Measurements from ENCODE around the gene ADGRD1.

DNA sequence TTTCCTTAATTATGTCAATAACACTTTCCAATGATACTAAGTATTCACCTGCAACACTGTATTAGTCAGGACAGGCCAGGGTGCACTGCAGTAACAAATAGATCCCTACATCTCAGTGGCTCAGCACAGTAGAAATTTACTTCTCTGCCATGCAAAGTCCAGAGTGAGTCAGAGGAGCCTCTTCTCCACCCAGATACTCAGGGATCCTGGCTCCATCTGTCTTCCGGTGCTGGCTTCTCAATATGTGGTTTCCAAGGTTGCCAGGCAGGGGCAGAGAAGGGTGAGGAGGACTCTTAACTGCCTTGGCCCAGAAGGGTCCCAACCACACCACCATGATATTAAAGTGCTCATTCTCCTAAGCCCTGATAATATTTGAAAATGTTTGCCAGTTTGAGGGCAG is 47.8 kb downstream of the ADGRD1 start:
- TF ChIP-seq, protein P1, sequence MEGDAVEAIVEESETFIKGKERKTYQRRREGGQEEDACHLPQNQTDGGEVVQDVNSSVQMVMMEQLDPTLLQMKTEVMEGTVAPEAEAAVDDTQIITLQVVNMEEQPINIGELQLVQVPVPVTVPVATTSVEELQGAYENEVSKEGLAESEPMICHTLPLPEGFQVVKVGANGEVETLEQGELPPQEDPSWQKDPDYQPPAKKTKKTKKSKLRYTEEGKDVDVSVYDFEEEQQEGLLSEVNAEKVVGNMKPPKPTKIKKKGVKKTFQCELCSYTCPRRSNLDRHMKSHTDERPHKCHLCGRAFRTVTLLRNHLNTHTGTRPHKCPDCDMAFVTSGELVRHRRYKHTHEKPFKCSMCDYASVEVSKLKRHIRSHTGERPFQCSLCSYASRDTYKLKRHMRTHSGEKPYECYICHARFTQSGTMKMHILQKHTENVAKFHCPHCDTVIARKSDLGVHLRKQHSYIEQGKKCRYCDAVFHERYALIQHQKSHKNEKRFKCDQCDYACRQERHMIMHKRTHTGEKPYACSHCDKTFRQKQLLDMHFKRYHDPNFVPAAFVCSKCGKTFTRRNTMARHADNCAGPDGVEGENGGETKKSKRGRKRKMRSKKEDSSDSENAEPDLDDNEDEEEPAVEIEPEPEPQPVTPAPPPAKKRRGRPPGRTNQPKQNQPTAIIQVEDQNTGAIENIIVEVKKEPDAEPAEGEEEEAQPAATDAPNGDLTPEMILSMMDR (IDR thresholded peaks at IDR 0.05; ENCODE audit: low read length): no peak
- TF ChIP-seq EZH2 (IDR thresholded peaks at IDR 0.05; ENCODE audit: borderline replicate concordance, low read length): no peak

Data from OCI-LY1 (cell line).